KMS-11 (cell line): ENCODE measurements around the gene C18orf54.
A peak's percentile ranks its signal among the peaks of the same experiment; 100 is the strongest.

Experiments used
- H2AFZ ChIP-seq: fragments of 200-600 bp; sonication (generic); 2 replicates; pipeline ENCODE4 v1.6.1; 2016; ENCODE audit warnings: antibody characterized with exemption, mixed run types, low read depth
- H3K27ac ChIP-seq: fragments of 200-600 bp; sonication (generic); 2 replicates; pipeline ENCODE4 v1.6.1; 2016; ENCODE audit warnings: mild to moderate bottlenecking, mixed run types
- H3K27me3 ChIP-seq: fragments of 200-600 bp; sonication (generic); 2 replicates; pipeline ENCODE4 v1.6.1; 2017; ENCODE audit warnings: mild to moderate bottlenecking, low read depth, mixed run types, moderate library complexity; ENCODE audit not compliant: insufficient read depth
- H3K36me3 ChIP-seq: fragments of 200-600 bp; sonication (generic); 2 replicates; pipeline ENCODE4 v1.6.1; 2017; ENCODE audit warnings: mild to moderate bottlenecking, mixed run types; ENCODE audit not compliant: insufficient read depth
- H3K4me1 ChIP-seq: fragments of 200-600 bp; sonication (generic); 2 replicates; pipeline ENCODE4 v1.6.1; 2016; ENCODE audit warnings: mild to moderate bottlenecking, low read depth, mixed run types; ENCODE audit not compliant: poor library complexity, severe bottlenecking
- H3K4me2 ChIP-seq: fragments of 200-600 bp; sonication (generic); 2 replicates; pipeline ENCODE4 v1.7.0; 2016; ENCODE audit warnings: mild to moderate bottlenecking, mixed run types
- H3K4me3 ChIP-seq: fragments of 200-600 bp; sonication (generic); IDR thresholded peaks from 2 replicates; pipeline ENCODE4 v1.6.1; 2017; ENCODE audit warnings: low read depth, low read length, mixed read lengths; ENCODE audit not compliant: insufficient read depth
- H3K79me2 ChIP-seq: fragments of 200-600 bp; sonication (generic); 2 replicates; pipeline ENCODE4 v1.6.1; 2016; ENCODE audit warnings: low read depth, mixed run types; ENCODE audit not compliant: insufficient read depth
- H3K9ac ChIP-seq: fragments of 200-600 bp; sonication (generic); 2 replicates; pipeline ENCODE4 v1.6.1; 2016; ENCODE audit warnings: mild to moderate bottlenecking, mixed run types
- H4K20me1 ChIP-seq: fragments of 200-600 bp; sonication (generic); 2 replicates; pipeline ENCODE4 v1.6.1; 2016; ENCODE audit warnings: mild to moderate bottlenecking, mixed run types; ENCODE audit not compliant: insufficient read depth
- TF ChIP-seq, protein P1 (sequence below): fragments of 200-600 bp; sonication (generic); conservative IDR thresholded peaks from 2 replicates; pipeline ENCODE4 v1.6.1; 2017; ENCODE audit warnings: low read depth, mild to moderate bottlenecking, antibody characterized with exemption, low read length, moderate library complexity, mixed read lengths

C18orf54 gene

DNA sequence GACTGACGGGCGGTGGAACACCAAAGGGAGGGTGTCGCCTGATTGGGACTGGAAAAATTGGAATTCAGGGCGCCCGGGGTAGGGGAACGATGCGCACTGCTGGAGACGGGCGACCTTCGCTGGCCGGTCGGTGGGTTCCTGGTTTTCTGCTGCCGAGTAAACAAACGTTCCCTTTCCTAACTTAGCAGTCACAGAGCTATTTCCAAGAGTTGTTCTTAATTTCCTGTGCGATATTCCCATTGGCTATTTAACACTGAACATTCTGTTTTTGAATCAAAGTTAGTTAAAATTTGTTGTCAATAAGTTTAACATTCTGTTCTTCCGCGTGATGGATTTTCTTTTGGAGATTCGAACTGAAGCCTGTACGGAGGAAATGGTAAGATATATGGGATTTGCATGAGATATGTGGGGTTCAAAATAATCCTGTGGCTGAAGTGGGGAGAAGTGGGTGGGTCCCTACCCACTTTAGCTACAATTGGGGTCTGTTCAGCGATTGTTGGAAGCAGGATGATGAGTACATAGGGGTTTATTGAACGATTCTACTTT, 862 bp downstream of the C18orf54 start:
- peak overlapping the region; percentile 71 for H3K4me2 ChIP-seq
- H3K79me2 ChIP-seq: peaks cover 17% of the 10 kb centered on the region; the same call in 1 of the 2 replicates
- TF ChIP-seq, protein P1, sequence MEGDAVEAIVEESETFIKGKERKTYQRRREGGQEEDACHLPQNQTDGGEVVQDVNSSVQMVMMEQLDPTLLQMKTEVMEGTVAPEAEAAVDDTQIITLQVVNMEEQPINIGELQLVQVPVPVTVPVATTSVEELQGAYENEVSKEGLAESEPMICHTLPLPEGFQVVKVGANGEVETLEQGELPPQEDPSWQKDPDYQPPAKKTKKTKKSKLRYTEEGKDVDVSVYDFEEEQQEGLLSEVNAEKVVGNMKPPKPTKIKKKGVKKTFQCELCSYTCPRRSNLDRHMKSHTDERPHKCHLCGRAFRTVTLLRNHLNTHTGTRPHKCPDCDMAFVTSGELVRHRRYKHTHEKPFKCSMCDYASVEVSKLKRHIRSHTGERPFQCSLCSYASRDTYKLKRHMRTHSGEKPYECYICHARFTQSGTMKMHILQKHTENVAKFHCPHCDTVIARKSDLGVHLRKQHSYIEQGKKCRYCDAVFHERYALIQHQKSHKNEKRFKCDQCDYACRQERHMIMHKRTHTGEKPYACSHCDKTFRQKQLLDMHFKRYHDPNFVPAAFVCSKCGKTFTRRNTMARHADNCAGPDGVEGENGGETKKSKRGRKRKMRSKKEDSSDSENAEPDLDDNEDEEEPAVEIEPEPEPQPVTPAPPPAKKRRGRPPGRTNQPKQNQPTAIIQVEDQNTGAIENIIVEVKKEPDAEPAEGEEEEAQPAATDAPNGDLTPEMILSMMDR: no peak
- peaks cover 17% of the 10 kb centered on the region for H3K4me1 ChIP-seq
- H3K27me3 ChIP-seq: no peaks in the 10 kb centered on the region
- peak overlapping the region; percentile 83; the same call in 1 of the 2 replicates for H3K9ac ChIP-seq
- H2AFZ ChIP-seq: peak overlapping the region; percentile 97
- H3K27ac ChIP-seq: peak overlapping the region; percentile 80
- H4K20me1 ChIP-seq: no peaks in the 10 kb centered on the region
- no peaks in the 10 kb centered on the region for H3K36me3 ChIP-seq
- H3K4me3 ChIP-seq: peak overlapping the region; percentile 69

DNA sequence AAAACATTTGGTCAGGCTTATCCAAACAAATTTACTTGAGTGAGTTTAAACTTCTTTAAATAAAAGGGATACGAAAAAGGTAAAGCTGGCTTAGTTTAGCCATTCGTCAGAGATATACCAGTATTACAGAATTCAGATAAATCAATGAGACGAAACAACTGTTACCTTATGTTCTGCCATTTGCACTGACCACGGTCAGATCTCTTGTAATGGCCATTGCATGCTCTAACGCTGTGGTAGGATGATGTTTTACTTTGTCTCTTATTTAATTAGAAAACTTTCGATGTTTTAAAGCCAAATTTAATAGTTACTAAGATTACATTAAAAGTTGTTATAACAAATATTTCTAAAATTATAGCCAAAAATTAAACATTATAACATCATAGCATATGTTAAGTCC, 1.5 kb downstream of the C18orf54 start:
- H3K4me3 ChIP-seq: no peak overlapping the region
- peaks cover 17% of the 10 kb centered on the region; the same call in 1 of the 2 replicates for H3K79me2 ChIP-seq
- H3K9ac ChIP-seq: no peak overlapping the region
- no peaks in the 10 kb centered on the region for H4K20me1 ChIP-seq
- peak overlapping the region; percentile 71 for H3K4me2 ChIP-seq
- no peak overlapping the region for H3K27ac ChIP-seq
- no peaks in the 10 kb centered on the region for H3K36me3 ChIP-seq
- TF ChIP-seq, protein P1: no peak
- peak overlapping the region; percentile 97; the same call in 1 of the 2 replicates for H2AFZ ChIP-seq
- H3K27me3 ChIP-seq: no peaks in the 10 kb centered on the region
- H3K4me1 ChIP-seq: peaks cover 17% of the 10 kb centered on the region

DNA sequence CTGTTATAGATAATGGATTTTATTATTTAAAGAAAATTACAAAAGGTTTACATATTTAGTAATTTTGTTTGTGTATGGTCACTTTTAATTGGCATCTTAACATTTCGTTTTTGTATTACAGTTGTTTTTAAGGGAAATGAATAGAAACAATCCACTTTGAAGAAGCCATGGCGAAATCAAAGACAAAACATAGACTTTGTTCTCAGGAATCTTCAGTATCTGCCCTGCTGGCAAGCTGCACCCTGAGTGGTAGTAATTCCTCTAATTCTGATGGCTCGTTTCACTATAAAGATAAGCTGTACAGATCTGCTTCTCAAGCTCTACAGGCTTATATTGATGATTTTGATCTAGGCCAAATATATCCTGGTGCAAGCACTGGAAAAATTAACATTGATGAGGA, 2.7 kb downstream of the C18orf54 start:
- Histone ChIP-seq H3K9ac (no peak overlapping the region), H3K4me3 (no peak overlapping the region), H3K36me3 (no peaks in the 10 kb centered on the region), H3K79me2 (peaks cover 17% of the 10 kb centered on the region; the same call in 1 of the 2 replicates), H3K4me1 (peaks cover 17% of the 10 kb centered on the region), H4K20me1 (no peaks in the 10 kb centered on the region), H2AFZ (no peak overlapping the region), H3K4me2 (no peak overlapping the region), H3K27ac (no peak overlapping the region), H3K27me3 (no peaks in the 10 kb centered on the region)
- TF ChIP-seq, protein P1: no peak

DNA sequence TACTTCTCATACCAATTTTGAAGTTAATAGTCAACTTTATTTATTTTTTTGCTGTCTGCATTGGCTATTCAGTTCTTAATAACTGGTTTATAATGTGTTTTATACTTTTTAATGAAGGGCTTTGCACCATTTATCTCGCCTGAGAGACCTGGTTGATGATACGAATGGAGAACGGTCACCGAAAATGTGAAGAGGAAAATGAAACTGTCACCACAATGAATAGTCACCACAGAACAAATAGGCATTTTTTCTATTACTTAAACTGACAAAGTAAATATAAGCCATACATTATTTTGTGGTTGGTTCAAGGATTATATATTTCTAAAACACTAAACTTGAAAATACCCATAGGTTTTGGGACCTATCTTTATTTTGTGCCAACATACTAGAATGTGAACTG, 20.4 kb downstream of the C18orf54 start:
- Histone ChIP-seq H3K36me3 (no peaks in the 10 kb centered on the region), H3K27me3 (no peaks in the 10 kb centered on the region), H3K4me2 (no peak overlapping the region), H3K9ac (no peak overlapping the region), H3K4me1 (no peaks in the 10 kb centered on the region), H3K4me3 (no peak overlapping the region), H3K27ac (no peak overlapping the region), H3K79me2 (no peaks in the 10 kb centered on the region), H4K20me1 (no peaks in the 10 kb centered on the region), H2AFZ (no peak overlapping the region)
- TF ChIP-seq, protein P1: no peak
